Left forelimb (tissue), 1 donor: ENCODE results near the gene PARK7.

Source experiments
- DNase-seq: peaks from one replicate; pipeline ENCODE4 v3.0.0-alpha.2; 2018; ENCODE audit warnings: low spot score

The PARK7 gene

DNA sequence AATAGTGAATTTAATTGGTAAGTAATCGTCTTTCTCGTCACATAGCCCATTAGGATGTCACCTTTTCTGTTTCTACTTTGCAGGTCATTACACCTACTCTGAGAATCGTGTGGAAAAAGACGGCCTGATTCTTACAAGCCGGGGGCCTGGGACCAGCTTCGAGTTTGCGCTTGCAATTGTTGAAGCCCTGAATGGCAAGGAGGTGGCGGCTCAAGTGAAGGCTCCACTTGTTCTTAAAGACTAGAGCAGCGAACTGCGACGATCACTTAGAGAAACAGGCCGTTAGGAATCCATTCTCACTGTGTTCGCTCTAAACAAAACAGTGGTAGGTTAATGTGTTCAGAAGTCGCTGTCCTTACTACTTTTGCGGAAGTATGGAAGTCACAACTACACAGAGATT lies 23.3 kb downstream of the PARK7 start:
- DNase-seq, result no peak

DNA sequence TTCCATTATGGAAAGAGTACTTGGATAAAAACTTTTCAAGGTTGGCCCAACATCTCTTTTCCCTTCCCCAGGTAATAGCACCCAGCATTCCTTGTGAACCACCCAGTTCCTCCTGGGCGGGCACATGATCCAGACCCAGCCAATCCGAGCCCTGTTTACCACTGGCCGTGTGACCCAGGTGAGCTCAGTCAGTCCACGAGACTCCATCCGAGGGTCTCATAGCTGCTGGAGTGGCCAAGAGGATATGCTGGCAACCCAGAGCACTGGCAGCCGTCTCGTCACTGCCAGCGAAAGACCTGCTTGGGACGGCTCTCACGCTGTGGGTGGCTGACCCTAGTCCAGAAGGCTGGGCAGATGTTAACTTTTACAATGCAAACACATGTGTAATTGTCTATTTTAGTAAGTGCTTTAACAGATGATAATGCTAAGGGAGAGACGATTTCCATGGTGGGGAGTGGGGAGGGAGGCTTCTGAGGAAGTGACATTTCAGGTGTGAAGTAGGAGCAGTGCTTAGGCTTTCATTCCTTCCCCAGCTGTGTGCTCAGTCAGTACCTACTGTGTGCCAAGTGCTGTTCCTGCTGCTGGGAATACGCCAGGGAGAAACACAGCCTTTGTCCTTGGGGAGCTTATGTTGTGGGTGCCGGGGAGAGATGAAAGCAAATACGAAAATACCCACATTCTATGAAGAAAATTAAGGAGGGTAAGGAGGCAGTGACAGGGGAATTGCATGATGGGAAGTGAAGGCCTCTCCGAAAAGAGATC lies 24.5 kb downstream of the PARK7 start:
- DNase-seq, result no peak

DNA sequence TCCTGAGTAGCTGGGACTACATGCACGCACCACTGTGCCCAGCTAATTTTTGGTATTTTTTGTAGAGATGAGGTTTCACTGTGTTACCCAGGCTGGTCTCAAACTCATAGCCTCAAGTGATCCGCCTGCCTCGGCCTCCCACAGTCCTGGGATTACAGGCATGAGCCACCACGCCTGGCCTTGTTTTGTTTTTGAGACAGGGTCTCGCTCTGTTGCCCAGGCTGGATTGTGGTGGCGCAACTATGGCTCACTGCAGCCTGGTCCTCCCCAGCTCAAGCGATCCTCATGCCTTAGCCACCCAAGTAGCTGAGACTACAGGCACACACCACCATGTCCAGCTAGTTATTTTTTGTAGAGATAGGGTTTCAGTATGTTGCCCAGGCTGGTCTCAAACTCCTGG lies 26.0 kb downstream of the PARK7 start:
- no peak for DNase-seq

DNA sequence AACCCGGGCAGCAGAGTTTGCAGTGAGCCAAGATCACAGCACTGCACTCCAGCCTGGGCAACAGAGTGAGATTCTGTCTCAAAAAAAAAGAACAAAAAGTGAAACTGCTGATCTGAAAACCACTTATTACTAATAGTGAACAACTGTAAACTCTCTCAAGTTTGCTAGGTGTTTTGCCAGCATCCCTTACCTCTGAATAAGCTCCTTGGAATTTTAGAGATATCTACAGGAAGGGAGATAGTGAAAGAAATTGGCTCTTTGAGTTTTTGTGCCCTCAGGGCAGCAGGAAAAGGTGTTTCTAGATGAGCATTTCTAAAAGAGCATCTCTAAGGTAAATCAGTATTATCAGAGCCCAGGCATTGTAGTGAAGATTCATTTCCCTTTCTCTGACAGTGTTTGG lies 27.1 kb downstream of the PARK7 start:
- no peak for DNase-seq

DNA sequence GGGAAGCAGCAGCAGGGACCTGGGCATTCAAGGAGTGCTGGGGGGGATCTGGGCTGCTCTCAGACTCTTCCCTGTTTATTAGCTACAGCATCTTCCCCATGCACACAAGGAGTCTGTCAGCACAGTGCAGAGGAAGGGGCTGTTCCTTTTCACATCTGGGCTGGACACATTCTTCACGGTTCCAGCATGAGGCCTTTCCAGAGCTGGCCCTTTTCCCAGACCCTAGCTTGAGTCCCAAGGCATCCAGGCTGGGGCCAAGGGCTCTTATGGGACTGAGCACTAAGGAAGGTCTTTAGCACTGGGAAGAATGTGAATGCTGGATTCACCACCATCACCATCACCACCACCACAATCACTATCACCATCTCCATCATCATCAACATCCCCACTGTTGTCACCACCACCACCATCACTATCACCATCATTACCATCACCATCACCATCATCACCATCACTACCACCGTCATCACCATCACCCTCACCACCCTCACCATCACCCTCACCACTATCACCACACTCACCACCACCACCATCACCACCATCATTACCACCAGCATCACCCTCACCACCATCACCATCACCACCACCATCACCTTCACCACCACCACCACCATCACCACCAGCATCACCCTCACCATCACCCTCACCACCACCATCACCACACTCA lies 28.4 kb downstream of the PARK7 start:
- DNase-seq, result no peak

DNA sequence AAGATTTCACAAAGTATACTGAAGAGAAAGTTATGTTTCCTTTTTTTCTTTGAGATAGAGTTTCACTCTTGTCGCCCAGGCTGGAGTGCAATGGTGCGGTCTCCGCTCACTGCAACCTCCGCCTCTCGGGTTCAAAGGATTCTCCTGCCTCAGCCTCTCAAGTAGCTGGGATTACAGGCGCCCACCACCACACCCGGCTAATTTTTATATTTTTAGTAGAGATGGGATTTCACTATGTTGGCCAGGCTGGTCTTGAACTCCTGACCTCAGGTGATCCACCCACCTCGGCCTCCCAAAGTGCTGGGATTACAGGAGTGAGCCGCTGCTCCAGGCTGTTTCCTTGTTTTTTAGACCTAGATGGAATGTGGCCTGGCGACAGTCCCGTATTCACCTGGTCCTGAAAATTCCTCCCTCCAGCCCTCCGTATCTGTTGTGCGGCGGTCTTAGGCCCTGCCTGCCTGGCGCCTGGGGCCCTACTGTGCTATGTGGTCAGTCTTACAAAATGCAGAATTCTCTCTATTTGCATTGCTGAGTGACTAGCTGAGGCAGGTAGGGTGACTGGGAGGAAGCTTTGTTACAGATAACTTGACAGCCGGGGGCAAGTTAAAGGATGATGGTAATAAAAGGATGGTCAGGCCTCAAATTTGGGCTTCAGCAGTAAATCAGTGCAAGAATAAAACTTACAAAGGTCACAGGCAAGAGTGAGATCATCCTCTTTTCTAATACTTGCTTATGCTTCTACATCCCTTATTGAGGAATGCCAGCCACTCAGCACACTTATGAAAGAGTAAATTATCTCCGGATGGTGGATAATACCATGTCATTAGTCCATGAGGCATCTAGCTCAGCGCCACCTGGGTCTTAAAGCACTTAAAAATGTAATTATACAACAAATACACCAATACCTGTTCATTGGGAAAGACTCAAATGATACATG lies 30.3 kb downstream of the PARK7 start:
- DNase-seq, result no peak

DNA sequence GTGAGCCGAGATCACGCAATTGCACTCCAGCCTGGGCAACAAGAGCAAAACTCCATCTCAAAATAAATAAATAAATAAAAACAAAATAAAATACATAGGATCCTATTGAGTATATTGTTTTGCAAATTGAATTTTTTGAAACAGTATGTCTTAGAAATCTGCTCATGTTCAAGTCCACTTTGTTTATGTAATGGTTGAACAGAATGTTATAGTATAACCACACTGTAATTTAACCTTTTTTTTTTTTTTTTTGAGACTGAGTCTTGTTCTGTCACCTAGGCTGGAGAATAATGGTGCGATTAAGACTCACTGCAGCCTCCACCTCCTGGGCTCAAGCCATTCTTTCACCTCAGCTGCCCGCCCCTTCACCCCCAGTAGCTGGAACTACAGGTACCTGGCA lies 31.4 kb downstream of the PARK7 start:
- DNase-seq, result no peak

DNA sequence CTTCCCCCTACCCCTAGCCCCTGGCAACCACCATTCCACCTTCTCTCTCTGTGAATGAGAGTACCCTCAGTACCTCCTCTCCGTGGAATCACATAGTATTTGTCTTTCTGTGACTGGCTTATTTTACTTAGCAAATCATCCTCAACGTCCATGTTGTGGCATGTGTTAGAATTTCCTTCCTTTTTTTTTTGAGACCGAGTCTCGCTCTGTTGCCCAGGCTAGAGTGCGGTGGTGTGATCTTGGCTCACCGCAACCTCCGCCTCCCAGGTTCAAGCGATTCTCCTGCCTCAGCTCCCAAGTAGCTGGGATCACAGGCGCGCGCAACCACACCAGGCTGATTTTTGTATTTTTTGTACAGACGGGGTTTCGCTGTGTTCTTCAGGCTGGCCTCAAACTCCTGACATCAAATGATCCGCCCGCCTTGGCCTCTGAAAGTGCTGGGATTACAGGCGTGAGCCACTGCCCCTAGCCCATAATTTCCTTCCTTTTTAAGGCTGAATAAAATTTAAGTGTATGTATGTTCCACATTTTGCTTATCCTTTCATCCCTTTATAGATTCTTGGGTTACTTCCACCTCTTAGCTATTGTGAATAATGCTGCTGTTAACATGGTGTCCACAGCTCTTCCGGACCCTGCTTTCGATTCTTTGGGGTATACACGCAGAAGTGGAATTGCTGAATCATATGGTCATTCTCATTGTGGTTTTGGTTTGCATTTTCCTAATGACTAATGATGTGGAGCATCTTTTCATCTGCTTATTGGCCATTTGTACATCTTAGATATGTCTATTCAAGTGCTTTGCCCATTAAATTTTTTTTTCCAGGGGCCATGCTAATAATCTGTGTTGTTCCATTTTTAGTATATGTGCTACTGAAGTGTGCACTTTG lies 32.3 kb downstream of the PARK7 start:
- DNase-seq, result no peak

DNA sequence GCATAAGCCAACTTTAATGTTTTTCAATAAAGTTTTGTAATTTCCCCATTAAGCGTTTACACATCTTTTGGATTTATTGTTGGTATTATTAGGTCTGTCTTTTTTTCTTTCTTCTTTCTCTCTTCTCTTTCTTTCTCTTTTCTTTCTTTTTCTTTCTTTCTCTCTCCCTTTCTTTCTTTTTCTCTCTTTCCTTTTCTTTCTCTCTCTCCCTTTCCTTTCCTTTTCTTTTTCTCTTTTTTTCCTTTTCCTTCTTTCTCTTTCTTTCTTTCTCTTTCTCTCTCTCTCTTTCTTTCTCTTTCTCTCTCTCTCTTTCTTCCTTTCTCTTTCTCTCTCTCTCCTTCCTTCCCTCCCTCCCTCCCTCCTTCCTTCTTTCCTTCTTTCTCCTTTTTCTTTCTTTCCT lies 33.3 kb downstream of the PARK7 start:
- no peak for DNase-seq

DNA sequence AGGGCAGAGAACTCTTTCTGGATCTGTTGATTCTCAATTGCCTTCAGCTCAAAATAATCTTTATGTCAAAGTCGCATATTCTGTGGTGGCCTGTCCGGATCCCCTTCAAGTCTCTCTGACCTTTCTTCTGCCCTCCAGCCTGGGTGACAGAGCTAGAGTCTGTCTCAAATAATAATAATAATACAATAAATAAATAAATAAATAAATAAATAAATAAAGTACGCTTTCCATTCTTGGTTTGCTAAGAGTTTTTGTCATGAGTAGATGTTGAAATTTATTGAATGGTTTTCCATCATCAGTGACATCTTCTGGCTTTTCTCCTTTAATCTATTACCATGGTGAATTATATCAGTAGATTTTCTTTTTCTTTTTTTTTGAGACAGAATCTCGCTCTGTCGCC lies 33.9 kb downstream of the PARK7 start:
- no peak for DNase-seq

DNA sequence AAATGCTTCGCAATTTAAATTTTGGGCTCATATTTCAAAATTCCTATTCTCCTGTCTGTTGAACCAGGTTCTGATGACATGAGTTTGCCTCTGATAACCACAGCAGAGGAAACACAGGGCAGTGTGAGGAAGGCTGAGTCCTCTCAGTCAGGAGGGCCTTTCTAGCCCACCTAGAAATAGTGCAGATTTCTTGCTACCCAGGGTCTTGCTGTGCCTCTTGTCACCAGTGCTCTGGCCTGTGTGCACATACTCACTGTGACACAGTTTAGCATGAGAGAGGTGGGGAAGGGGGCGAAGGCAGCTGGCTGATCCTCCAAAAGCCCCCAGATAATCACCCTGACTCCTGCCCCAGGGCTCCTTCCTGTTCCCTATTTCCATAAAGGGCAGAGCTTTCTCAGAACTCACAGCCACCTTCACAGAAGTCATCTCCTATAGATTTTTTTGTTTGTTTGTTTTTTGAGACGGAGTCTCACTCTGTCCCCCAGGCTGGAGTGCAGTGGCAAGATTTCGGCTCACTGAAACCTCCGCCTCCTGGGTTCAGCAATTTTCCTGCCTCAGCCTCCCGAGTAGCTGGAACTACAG lies 40.9 kb downstream of the PARK7 start:
- no peak for DNase-seq

DNA sequence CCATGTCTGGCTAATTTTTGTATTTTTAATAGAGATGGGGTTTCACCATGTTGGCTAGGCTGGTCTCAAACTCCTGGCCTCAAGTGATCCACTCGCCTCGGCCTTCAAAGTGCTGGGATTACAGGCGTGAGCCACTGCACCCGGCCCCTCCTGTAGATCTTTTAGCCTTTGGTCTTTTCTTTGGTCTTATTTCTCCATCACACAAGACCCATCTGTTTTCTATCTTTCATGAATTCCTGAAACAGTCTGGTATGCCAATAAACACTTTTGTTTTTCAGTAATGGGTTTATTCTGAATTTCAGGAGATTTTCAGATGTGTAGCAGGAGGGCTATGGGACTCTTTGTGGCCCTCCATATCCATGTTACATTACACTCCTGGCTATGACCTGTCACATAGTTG lies 41.4 kb downstream of the PARK7 start:
- no peak for DNase-seq

DNA sequence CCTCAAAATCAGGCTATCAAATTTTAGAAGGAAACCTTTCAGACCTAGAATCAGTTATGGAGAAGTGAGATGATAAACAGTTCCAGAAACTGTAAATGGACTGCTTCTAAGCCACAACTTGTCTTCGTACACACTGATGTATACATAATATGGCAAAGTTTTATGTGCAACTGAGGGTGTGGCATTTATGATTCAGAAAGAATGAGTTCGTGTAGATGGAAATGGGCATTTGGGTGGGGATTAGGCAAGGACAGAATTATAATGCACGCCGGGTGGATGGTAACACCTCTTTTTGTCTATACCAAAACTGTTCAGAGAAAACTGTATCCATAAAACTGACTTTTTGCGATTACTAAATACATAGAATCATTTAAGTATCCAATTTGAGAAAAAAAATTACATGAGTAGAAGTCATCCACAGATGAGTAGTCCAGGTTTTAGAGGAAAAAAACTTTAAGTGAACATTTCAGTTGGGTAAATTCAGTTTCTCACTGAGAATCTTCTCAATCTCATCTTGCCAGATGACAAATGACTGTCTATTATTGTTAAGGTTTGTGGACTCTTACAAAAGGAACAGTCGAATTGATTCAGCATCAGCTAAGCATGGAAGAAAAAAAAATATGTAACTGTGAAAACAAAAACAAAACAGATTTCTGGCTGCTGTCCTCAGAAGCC lies 42.1 kb downstream of the PARK7 start:
- DNase-seq, result no peak

DNA sequence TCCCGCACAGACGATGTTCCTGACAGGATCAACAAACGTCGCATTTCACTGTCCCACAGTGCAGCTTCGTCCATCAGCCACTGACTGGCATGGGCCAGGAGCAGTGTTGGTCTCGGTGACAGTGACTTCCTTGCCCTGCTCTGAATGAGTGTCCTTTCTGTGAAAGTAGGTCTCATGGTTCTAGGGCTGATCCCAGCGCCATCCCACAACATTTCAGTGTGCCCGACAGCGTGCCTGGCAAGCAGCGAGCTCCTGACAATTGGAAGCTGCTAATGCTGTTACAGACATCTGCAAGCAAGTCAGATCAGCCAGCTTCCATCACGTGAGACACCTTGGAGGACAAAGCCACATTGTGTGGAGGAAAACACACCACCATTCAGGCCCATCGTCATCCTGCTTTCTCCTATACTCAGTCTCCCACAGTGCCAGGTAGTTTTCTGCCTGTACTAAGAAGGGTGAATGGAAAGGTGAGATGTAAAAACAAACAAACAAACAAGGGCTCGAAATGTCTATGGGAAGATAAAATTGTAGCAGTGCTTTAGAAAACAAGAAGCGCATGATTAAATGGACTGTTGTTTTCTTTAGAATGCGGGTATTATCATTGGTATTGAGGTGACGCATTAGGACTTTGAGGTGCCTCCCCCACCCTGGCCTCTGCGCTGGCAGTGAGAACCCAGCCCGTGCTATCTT lies 42.7 kb downstream of the PARK7 start:
- no peak for DNase-seq

DNA sequence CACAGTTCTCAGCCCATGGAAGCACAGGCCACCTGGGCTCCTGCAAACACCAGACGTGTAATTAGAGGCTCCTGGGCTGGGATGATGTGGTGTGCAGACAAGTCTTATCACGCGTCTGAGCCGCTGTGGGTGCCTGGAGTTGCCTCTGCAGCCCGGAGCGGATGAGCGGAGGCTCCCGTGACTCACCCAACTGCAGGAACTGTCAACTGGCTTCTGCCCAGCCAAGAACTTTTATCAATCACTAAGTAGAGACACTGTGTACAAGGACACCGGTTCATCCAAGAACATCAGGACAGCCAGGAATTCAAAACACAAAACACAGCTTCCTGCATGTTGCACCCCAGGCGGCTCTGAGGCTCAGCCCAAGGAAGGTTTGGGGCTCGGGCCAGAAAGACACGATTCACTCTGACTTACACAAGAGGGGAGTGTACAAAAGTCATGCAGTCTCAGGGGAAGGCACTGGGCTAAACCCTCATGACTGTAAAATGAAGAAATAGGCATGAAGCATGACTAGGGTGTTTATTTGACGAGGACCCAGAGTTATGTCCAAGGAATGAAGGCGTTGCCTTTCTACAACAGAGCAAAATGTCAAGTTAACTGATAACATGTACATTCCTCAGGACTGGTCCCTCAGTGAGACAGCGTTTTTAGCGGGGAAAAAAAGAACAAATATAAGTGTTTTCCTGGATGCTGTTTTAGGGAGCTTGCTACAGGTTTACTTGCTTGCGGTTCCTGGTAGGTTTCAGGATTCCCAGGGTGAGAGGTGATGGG lies 43.5 kb downstream of the PARK7 start:
- DNase-seq, result no peak

DNA sequence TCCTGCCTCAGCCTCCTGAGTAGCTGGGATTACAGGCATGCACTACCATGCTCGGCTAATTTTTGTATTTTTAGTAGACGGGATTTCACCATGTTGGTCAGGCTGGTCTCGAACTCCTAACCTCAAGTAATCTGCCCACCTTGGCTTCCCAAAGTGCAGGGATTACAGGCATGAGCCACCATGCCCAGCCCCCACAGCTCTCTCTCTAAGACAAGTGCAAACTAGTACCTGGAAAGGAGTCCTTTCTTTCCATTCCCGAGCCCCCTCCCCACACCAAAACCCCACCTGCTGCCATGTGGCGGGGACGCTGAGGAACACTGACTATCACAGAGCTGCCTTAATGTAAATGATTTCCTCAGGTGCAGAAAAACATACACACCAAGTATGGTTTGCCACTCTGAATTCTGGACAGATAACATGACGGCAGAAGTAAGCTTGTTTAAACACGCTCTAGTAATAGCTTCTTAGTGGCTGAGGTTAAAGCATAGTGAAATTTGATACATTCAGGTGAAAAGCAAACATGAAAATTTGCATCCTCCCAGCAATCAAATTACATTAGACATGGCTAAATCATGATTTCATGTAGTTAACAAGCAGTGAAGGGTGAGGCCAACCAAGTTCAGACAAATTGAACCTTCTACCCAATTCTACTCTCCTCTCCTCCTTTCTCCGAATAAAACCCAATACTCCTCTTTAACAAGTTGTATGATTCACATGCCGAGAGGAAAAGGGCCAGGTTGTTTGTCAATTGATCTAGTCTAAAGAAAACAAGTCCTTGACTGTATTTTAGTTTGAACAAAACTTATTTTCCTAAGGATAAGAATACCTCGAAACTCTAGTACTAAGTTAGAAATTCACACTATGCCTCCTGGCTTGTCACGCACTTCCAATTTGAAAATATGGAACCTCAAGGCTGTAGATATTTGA lies 44.8 kb downstream of the PARK7 start:
- DNase-seq, result no peak

DNA sequence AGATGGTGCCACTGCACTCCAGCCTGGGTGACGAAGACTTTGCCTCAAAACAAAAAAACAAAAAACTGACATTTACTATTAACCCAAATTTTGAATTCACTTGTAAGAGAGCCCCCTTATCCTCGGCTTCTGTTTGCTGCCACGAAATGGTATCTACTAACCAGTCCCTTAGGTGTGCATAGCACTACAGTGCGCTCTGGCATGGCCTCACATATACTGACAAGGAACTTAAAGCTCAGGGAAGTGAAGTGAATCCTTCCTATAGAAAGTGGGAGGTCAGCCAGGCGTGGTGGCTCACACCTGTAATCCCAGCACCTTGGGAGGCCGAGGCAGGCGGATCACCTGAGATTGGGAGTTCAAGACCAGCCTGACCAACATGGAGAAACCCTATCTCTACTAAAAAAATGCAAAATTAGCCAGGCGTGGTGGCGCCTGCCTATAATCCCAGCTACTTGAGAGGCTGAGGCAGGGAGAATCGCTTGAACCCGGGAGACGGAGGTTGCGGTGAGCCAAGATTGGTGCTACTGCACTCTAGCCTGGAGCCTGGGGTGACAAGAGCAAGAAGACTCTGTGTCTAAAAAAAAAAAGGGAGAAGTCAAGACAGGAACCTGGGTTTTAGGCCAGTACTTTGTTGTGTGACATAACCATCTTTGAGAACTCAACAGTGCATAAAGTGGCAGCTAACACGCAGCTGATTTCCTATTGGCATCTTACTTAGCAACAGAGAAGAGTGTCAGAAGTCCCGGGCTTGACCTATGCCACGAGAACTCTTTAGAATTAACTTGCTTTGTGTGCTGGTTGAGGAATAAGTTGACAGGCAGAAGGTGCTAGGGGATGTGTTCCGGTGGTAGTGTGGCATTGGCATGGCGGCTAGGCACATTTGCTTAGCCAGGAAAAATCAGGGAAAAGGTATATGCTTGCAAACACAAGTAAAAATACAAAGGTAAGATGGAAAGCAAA lies 47.8 kb downstream of the PARK7 start:
- no peak for DNase-seq
